Activated naive CD4-positive, alpha-beta T cell treated with Interleukin-2 at 50 U/mL for 16 hours (primary cell): ENCODE results near the gene AUH.
"Not testable (repeated sequence)": the region's sequence is repeated elsewhere in the genome, so short reads cannot be mapped to it uniquely, and the experiment has no call there.

ENCODE experiments used
- DNase-seq: peaks from one replicate; pipeline ENCODE4 v3.0.0-alpha.2; 2020

AUH gene

GRCh38 chr9:91202736-91203283, 158.9 kb downstream of the AUH start:
- DNase-seq: no peak

- DNase-seq: no peak
Measured at GRCh38 chr9:91200692-91201336, 160.9 kb downstream of the AUH start.

- no peak for DNase-seq
Measured at GRCh38 chr9:91199739-91200497, 161.8 kb downstream of the AUH start.

DNA sequence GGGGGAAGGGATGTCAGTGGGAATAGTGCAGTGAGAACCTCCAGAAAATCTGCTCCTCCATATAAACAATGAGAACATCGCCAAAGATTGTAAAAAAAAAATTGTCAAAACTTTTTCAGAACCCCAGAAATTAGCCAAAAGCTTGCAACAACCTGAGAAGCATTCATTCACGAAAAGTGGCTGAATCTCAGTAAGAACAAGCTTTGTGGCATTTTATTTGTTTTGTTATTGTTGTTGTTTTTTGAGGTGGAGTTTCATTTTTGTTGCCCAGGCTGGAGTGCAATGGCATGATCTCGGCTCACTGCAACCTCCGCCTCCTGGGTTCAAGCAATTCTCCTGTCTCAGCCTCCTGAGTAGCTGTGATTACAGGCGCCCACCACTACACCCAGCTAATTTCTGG, 162.8 kb downstream of the AUH start:
- not testable (repeated sequence) for DNase-seq

- no peak for DNase-seq
Measured at GRCh38 chr9:91198405-91198804, 163.3 kb downstream of the AUH start.

- no peak for DNase-seq
Measured at GRCh38 chr9:91197232-91198181, 164.2 kb downstream of the AUH start.

GRCh38 chr9:91196103-91196950, 165.4 kb downstream of the AUH start:
- no peak for DNase-seq

DNA sequence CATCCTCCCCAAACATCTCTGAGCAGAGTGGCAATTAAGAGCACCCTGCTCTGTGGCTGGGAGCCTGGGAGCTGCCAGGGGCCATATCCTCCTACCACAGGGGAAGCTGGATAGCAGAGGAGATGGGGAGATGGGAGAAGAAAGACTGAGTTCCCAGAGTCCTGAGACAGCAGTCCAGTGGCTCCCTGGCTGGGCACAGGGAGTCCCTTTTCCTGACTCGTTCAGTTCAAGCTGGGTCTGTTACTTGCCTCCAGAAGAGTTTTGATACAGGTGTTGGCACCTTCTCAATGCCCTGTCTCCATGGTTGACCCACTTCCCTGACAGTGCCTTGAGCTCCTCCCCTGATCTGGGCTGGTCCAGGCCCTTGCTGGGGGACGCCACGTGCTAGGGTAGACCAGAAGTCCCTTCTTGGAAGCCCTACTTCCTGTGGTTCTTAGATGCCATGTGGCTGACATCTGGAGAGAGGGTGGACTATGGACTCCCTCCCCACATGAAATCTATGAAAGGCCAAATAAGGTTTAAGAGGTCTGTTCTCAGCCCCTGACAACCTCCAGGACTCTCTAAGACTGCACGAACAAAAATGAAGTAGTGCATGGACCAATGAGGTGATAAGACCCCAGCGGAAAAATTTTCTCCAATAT, 166.2 kb downstream of the AUH start:
- no peak for DNase-seq

- peak; percentile 83 for DNase-seq
Measured at GRCh38 chr9:91193658-91194391, 167.9 kb downstream of the AUH start.

DNA sequence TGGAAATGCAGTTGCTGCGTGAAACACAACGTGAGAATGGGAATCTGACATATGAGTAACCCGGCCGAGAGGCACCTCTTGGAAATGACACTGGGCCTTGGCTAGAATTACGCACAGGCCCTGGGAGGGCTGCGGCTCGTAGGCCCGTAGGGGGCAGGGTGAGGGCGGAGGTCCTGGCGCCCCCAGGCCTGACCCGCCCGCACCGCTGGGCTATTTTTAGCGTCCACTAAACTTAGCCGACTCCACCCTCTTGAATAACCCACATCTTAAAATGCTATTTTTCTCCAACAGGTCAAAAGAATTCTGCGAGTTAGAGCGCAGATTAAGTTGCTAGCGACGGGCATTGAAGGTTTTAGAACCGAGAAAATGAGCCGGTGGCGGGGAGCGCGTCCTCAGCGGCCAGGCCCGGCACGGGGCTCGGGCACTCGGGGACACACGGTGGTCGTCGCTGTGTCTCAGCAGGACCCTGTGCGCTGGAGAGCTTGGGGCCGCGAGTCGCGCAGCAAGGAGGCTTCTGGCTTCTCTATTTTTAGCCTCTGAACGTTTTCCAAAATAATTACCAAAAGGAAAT, 168.5 kb downstream of the AUH start:
- peak; percentile 82 for DNase-seq

DNA sequence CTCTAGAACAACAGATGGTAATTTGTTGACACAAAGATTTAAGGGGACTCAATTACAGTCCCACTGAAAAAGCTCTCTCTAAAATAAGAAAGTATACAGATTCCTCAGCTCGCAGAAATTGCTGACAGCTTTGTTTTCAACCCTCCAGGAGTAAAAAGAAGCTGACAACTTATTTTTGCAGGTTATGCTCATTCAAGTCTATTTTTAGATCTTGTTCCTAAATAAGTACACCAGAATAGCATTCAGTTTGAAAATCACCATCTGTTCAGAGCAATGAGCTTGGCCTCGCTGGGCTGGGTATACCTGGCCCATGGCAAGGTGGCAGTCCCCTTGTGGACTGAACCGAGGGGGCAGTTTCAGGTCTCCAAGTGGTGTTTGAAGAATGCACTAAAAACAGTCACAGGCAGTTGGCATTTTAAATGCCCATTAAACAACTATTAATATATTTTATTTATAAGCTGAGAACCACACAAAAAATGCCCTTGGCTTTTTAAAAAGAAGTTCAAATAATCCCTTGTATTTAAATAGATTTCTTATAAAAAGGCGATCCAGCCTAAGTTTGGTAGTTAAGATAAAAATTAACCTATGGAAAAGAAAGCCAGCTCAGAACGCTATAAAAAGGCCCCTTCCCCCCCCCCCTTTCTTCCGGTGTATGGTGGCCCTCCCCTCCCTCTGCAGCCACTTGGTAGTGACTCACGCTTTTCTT, 169.2 kb downstream of the AUH start:
- peak; percentile 20 for DNase-seq

- DNase-seq: no peak
Measured at GRCh38 chr9:91191411-91192380, 170.0 kb downstream of the AUH start.

- DNase-seq: no peak
Measured at GRCh38 chr9:91190062-91190461, 171.7 kb downstream of the AUH start.

GRCh38 chr9:91188719-91189590, 172.8 kb downstream of the AUH start:
- DNase-seq: no peak

DNA sequence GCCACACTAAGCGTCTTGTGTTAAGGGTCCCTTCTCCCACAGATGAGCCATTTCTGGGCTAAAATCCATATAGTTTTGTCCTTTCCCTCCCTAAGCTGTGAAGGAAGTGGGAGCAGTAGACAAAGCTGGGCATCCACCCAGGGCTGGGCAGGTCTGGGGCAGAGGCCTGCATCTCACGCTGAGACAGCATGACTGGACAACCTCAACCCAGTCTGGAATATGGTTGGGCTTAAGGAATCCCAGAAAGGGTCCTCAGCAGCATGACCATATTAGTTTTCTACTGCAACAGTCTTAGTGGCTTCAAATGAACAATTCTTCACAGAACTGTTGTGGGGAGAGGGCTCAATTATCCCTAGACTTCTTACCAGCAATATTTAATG, 173.8 kb downstream of the AUH start:
- no peak for DNase-seq

GRCh38 chr9:91187311-91187964, 174.3 kb downstream of the AUH start:
- DNase-seq: no peak

GRCh38 chr9:91186632-91187108, 175.0 kb downstream of the AUH start:
- no peak for DNase-seq
